GF-D8 (cell line): Measurements from ENCODE around the gene MRPS34.
"Not testable (repeated sequence)": the region's sequence is repeated elsewhere in the genome, so short reads cannot be mapped to it uniquely, and the experiment has no call there.

ENCODE experiments used
- DNase-seq: peaks from one replicate; lab custom pipeline; 2025; lab: John Stamatoyannopoulos, UW

MRPS34 gene

DNA sequence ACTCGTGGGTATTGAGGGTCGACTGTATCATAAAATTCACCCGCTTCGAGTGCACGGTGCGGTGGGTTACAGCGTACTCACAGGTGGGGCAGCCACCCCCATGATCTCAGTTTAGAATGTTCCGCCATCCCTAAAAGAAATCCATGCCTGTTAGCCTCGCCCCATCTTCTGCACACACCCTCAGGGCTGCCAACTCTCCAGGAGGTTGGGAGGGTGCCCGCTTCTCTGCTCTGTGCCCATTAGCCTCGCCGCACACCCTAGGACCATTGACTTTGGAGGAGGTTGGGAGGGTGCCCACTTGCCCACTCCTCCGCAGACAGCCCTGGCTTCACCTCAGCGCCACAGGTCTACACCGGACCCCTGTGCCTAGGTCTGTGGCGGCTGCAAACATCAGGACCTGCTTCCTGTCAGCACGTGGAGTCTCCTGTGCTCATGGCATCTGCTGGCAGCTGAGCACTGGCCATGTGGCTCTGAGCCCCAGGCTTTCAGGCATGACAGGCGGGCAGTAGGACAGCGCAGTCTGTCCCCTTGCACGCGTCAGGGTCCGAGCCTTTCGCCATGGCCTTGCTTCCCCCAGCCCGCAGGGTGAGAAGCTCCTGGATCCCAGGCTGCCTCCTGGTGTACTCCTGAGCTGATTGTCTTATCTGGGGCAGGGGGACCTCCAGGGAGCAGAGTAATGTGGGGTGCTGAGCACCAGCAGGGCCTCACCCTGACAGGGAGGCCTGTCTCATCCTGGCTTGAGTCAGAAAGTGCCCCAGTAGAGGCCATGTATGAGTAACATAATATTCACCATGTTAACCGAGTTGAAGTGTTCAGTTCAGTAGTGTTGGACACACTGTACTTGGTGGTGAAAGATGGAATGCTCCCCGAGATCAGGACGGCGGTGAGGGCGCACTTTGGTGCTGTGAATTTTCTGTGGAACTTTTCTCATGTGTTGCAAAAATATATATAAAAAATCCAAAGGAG, 23.5 kb downstream of the MRPS34 start:
- DNase-seq = no peak

DNA sequence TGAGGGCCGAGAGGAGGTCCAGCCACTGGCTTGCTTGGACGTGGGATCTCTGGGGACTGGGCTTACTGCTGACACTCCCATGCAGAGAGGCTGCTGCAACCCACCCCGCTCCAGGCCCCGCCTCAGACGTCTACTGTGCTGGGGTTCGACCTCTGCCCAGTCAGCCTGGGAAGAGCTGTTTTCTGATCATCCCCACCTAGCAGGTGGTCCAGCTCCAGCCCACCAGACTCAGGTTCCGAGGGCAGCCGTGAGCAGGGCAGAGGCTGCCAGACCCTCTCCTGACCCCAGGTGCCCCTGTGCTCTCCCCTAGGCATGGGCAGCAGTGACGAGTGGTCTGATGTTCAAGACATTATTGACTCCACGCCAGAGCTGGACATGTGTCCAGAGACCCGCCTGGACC, 25.0 kb downstream of the MRPS34 start:
- no peak for DNase-seq

- DNase-seq = no peak
Measured at GRCh38 chr16:1746693-1747195, 26.2 kb downstream of the MRPS34 start.

- no peak for DNase-seq
Measured at GRCh38 chr16:1745900-1746692, 26.8 kb downstream of the MRPS34 start.

DNA sequence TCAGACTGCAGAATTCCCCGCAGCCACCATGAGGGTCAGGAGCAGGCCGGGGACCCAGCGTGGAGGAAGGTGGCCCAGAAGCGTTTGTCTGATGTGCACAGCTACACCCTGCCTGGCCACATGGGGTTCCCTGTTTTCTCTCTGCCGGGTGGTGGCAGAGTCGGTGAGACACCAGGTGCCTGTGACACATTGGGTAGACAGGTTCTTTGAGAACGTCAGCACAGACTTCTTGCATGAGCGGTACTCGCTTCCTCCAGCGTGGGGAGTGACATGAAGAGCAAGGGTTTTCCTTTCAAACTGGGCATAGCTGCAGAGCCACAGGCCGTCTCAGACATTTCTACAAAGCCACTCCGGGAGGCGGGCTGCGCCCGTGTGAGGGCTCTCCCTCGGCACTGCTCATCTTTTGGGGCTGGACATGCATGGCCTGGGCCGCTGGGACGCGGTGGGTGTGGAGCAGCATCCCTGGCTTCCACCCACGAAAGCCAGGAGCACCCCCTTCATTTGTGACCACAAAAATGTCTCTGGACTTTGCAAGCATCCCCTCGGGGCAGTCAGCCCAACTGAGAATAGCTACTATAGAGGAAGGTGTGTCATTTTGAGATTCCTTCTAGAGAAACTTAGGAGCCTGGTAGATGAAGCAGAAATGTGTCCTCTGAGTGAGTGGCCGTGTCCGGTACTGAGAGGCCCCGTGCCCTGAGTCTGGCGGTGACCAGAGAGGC, 27.6 kb downstream of the MRPS34 start:
- DNase-seq = no peak

DNA sequence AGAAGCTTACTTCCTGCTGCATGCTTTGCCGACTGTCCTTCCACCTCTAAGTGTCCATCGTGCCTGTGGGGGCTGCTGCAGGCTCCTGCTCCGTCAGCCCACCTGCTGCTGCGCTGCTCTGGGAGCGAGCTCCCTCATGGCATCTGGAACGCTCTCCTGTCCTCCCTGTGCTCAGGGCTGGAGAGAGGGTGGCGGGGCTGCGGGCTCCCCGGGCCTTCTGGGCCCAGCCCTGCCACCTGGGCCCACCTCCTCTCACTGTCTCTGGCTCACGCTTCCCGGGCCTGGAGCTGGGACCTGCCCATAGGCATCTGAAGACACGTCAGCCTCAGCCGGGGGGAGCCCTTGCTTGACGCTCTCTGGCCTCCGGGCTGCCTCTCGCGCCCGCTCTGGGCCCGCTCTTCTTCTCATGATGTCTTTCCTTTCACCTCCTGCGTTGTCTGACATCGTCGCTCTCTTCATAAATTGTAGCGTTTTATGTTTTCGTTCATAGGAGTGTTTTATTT, 28.5 kb downstream of the MRPS34 start:
- no peak for DNase-seq

GRCh38 chr16:1743376-1744337, 29.3 kb downstream of the MRPS34 start:
- DNase-seq = no peak

GRCh38 chr16:1741553-1742165, 31.3 kb downstream of the MRPS34 start:
- DNase-seq = no peak

GRCh38 chr16:1740781-1741490, 32.0 kb downstream of the MRPS34 start:
- DNase-seq = no peak

GRCh38 chr16:1740234-1740633, 32.7 kb downstream of the MRPS34 start:
- DNase-seq = no peak

DNA sequence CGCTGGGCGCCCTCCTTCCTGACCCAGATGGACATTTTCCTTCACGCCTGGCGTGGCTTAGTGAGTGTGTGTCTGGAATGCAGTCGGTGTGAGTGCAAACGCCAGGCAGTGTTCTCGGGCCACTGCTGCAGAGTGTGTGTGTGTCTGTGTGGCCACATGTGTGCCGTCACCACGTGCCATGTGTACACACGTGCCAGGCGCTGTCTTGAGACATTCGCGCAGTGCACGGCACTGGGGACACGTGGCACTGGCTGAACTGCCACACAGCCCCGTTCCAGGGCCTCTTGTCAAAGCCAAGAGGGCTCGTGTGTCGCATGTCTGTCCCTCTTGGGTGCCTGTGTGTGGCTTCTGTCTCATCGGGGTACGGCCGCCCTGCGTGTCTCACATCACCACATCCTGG, 38.1 kb downstream of the MRPS34 start:
- no peak for DNase-seq

DNA sequence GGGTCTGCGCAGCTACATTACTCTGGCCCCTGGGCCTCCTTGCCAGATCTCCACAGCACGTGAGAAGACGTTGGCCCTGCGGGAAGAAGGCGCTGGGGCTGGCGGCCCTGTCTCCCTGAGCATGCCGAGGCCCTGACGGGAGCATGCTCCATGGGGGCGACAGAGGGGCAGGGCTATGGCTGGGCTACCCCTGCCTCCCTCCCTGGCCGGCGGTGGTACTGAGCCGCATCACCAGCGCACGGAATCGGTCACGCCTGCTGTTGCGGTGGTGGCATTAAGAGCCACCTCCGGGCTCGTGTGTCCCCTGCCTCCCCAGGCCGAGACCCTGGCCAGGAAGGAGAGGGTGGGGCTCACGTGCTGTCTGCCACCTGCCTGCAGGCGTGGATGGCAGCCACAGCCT, 38.8 kb downstream of the MRPS34 start:
- DNase-seq = no peak

DNA sequence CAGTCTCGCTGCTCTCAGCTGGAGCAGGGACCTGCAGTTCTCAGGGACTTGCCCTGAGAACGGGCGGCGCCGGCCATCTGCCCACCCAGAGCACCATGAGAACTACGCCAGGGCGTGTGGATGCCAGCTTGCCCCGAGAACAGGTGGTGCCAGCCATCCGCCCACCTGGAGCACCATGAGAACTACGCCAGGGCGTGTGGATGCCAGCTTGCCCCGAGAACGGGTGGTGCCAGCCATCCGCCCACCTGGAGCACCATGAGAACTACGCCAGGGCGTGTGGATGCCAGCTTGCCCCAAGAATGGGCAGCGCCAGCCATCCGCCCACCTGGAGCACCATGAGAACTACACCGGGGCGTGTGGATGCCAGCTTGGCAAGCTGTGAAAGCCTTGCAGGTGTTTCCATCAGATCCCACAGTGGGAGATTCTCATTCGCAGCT, 40.4 kb downstream of the MRPS34 start:
- DNase-seq = not testable (repeated sequence)

DNA sequence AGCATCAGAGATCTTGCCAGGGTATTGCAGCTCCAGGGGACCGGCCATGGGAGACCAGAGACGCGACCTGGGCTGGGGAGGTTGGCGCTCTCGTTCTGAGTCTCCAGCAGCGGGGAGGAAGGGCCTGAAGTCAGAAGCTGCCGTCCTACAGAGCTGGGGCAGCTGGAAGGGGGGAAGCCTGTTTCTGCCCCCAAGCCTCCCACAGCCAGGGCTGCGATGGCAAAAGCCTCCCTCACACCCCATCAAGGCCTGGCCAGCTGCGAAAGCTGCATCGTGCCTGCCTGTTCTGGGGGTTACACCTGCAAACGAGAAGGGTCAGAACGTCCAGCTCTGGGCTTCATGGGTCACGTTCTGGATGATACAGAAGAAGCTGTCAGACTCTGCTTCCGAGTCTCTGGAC, 40.9 kb downstream of the MRPS34 start:
- DNase-seq = no peak

- no peak for DNase-seq
Measured at GRCh38 chr16:1731603-1732002, 41.3 kb downstream of the MRPS34 start.

DNA sequence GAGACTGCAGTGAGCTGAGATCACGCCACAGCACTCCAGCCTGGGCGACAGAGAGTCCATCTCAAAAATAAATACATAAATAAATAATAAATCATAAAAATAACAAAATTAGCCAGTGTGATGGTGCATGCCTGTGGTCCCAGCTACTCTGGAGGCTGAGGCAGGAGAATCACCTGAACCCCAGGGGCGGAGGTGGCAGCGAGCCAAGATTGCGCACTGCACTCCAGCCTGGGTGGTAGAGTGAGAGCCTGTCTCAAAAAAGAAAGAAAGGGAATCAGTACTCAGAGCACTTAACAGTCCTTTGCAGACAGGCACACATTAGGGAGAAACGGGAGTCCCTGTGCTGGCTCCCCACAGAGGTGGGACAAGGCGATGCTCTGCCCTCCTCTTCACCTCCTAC, 41.9 kb downstream of the MRPS34 start:
- DNase-seq = no peak

DNA sequence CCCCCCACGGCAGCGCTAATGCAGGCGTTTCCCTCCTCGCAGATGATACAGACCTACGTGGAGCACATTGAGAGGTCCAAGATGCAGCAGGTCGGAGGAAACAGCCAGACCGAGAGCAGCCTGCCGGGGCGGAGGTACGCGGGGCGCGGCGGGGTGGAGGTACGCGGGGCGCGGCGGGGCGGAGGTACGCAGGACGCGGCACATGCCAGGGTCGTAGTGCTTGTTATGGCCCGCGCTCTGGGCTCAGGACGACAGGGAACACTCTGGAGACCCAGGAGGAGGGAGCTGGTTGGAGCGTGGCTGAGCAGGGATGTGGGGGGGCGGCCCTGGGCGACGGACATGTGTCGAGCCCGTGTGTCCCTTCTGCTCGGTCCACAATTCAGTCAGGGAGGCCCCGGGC, 43.5 kb downstream of the MRPS34 start:
- DNase-seq = no peak

DNA sequence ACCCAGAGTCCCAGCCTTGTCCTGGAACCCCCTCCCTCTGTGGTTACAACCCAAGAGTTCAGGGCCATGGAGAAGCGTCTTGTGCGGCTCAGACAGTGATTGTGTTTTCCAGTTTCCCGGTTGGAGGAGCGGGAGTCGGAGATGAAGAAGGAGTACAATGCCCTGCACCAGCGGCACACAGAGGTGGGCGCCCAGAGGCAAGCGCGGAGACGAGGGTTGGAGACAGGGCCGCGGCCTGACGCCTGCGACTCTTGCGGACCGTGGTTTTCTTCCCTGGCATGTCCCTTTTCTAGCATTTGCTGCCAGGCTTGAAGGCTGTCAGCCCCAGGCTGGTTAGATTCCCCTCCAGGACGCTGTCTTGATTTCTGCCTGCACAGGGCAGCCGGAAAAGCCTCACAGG, 43.9 kb downstream of the MRPS34 start:
- DNase-seq = no peak
